ENCODE data around the gene UCHL1.
"Not testable (repeated sequence)": the region's sequence is repeated elsewhere in the genome, so short reads cannot be mapped to it uniquely, and the experiment has no call there.

Gene UCHL1

DNA sequence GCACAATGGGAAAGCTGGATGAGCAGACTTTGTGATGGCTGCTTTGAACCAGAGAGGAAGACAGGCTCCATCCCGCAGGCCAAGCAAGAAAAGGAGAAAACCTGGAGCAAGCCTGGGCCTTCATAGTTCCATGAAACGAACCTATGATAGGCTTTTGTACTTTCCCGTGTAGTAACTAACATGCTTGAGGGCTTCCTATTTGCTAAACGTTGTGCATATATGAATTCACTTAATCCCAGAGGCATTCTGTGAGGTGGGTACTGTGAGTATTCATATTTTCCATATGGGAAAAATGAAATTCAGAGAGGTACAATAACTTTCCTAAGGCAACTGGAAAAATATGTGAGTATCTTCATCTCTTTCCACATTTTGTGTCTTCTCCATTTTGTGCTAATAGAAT, 28.8 kb upstream of the UCHL1 start:
- in situ Hi-C loops (cut with HindIII; ENCODE audit: low pct_ligation_motif_present, low pct_unique_long_range_greater_than_20kb, low sequenced_read_pairs), result no loop called here
- no peak for DNase-seq

GRCh38 chr4:41232406-41232805, 24.3 kb upstream of the UCHL1 start:
- no peak for DNase-seq
- in situ Hi-C loops (cut with HindIII; ENCODE audit: low pct_ligation_motif_present, low pct_unique_long_range_greater_than_20kb, low sequenced_read_pairs), result no loop called here

GRCh38 chr4:41232856-41233255, 23.9 kb upstream of the UCHL1 start:
- in situ Hi-C loops (cut with HindIII; ENCODE audit: low pct_ligation_motif_present, low pct_unique_long_range_greater_than_20kb, low sequenced_read_pairs), result no loop called here
- DNase-seq, result no peak

- DNase-seq, result no peak
- in situ Hi-C loops (cut with HindIII; ENCODE audit: low pct_ligation_motif_present, low pct_unique_long_range_greater_than_20kb, low sequenced_read_pairs), result no loop called here
Observed at GRCh38 chr4:41236032-41236431, 20.7 kb upstream of the UCHL1 start.

- in situ Hi-C loops (cut with HindIII; ENCODE audit: low pct_ligation_motif_present, low pct_unique_long_range_greater_than_20kb, low sequenced_read_pairs), result no loop called here
- DNase-seq, result no peak
Observed at GRCh38 chr4:41236508-41236907, 20.2 kb upstream of the UCHL1 start.

- in situ Hi-C loops (cut with HindIII; ENCODE audit: low pct_ligation_motif_present, low pct_unique_long_range_greater_than_20kb, low sequenced_read_pairs), result no loop called here
- DNase-seq, result no peak
Observed at GRCh38 chr4:41241919-41242318, 14.8 kb upstream of the UCHL1 start.

DNA sequence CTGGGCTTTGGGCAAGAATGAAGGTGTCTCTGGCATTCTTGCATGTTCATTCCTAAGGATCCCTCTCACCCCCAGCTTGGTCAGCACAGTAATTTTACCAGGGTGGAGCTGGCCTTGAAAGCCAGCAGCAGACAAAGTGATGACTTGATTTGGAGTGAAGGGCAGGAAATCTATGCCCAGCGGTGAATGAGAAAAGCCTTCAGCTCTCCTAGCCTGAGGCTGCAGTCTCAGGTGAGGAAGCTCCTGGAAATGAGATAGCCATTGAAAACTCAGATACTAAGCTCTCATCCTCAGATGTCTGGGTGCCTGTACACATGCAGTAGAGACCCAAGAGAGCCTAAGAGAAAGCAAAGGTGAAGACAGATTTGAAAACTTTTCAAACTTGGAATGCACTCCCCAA, 10.7 kb upstream of the UCHL1 start:
- in situ Hi-C loops (cut with HindIII; ENCODE audit: low pct_ligation_motif_present, low pct_unique_long_range_greater_than_20kb, low sequenced_read_pairs), result no loop called here
- no peak for DNase-seq

- in situ Hi-C loops (cut with HindIII; ENCODE audit: low pct_ligation_motif_present, low pct_unique_long_range_greater_than_20kb, low sequenced_read_pairs), result no loop called here
- no peak for DNase-seq
Observed at GRCh38 chr4:41256131-41256739, 493 bp upstream of the UCHL1 start.

DNA sequence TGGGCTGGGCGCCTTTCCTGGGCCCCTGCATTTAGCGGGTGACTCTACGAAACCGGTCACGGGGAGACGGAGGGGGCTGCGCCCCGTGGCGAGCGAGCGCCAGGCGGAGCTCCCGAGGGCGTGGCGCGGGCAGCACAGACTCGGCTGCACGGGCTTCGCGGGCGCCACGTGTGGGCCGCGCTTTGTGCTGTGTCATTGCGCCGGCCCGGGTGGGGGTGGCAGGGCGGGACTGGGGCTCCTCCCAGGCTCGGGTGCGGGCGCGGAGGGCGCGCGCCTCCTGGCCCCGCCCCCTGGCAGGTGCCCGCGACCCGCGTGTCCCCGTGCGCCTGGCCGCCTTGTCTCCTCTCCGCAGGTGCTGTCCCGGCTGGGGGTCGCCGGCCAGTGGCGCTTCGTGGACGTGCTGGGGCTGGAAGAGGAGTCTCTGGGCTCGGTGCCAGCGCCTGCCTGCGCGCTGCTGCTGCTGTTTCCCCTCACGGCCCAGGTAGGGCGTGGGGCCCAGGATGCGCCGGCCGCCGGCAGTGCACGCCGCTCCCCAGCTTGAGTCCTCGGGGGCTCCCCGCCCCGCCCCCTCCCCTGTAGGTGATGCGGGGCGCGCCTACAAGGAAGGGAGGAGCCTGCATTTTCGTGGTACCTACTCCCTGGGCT, 651 bp downstream of the UCHL1 start:
- DNase-seq, result no peak
- in situ Hi-C loops (cut with HindIII; ENCODE audit: low pct_ligation_motif_present, low pct_unique_long_range_greater_than_20kb, low sequenced_read_pairs), result no loop called here

DNA sequence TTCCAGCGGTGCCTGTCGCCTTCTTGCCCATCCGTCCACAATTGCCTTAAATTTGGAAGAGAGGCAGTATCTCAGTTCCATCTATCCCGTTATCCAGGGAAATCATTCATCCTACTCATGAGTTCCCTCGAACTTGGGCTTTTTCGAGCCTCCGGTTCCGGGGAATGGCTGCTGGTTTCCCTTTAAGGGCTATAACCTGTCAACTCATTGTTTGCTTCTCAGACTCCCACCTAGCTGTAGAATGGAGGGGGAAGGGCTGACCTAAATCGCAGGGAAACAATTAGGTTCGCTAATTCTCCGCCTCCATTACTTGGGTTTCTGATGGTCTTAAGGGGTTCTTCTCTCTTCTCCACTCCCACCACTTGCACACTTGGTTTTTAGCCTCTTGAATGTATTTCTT, 1.2 kb downstream of the UCHL1 start:
- DNase-seq, result no peak
- in situ Hi-C loops (cut with HindIII; ENCODE audit: low pct_ligation_motif_present, low pct_unique_long_range_greater_than_20kb, low sequenced_read_pairs), result no loop called here

- DNase-seq, result peak; percentile 45
- in situ Hi-C loops (cut with HindIII; ENCODE audit: low pct_ligation_motif_present, low pct_unique_long_range_greater_than_20kb, low sequenced_read_pairs), result no loop called here
Observed at GRCh38 chr4:41258783-41259182, 2.1 kb downstream of the UCHL1 start.

DNA sequence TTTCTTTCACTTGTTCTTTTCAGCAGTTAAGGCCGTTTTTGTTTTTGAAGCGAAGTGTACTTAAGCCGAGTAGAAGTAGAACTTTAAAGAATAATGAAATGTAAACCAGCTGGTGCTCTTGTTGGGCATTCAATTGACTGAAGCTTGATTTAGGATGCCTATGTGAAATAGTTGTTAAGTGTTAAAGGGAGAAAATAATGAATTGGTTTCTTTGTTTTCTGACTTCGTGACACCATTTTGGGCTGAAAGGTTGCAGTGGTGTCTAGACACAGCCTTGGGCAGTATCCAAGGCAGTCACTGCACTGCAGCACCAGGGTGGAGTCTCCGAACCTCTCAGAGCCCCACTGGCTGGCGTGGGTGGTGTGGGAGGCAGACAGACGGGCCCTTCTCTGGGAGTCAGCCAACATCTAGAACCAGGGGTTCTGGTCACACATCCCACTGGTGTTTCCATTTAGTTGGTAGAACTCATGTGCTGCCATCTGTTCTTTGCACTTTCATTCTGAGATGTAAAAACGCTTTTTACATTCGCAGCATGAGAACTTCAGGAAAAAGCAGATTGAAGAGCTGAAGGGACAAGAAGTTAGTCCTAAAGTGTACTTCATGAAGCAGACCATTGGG, 3.5 kb downstream of the UCHL1 start:
- in situ Hi-C loops (cut with HindIII; ENCODE audit: low pct_ligation_motif_present, low pct_unique_long_range_greater_than_20kb, low sequenced_read_pairs), result no loop called here
- DNase-seq, result no peak

- DNase-seq, result no peak
- in situ Hi-C loops (cut with HindIII; ENCODE audit: low pct_ligation_motif_present, low pct_unique_long_range_greater_than_20kb, low sequenced_read_pairs), result no loop called here
Observed at GRCh38 chr4:41262198-41262597, 5.5 kb downstream of the UCHL1 start.

DNA sequence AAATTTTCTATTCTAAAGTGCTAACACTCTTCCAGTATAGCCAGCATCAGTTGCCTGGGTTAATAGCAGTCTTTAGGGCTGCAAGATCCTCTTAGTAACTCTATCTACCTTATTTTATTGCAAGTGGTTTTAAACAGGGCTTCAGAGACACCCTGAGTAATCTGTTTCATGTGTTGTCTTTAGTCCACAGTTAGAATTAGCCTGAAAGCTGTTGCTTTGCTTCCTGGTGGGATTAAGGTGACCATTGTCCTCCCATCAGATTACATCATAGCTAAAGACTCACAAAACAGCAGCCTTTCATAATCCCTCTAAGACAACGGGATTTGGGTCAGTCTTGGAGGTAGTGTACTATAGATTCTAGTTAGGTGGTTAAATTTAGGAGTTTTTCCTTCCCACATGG, 7.5 kb downstream of the UCHL1 start:
- in situ Hi-C loops (cut with HindIII; ENCODE audit: low pct_ligation_motif_present, low pct_unique_long_range_greater_than_20kb, low sequenced_read_pairs), result no loop called here
- no peak for DNase-seq

GRCh38 chr4:41267997-41268396, 11.3 kb downstream of the UCHL1 start:
- no peak for DNase-seq
- in situ Hi-C loops (cut with HindIII; ENCODE audit: low pct_ligation_motif_present, low pct_unique_long_range_greater_than_20kb, low sequenced_read_pairs), result no loop called here

DNA sequence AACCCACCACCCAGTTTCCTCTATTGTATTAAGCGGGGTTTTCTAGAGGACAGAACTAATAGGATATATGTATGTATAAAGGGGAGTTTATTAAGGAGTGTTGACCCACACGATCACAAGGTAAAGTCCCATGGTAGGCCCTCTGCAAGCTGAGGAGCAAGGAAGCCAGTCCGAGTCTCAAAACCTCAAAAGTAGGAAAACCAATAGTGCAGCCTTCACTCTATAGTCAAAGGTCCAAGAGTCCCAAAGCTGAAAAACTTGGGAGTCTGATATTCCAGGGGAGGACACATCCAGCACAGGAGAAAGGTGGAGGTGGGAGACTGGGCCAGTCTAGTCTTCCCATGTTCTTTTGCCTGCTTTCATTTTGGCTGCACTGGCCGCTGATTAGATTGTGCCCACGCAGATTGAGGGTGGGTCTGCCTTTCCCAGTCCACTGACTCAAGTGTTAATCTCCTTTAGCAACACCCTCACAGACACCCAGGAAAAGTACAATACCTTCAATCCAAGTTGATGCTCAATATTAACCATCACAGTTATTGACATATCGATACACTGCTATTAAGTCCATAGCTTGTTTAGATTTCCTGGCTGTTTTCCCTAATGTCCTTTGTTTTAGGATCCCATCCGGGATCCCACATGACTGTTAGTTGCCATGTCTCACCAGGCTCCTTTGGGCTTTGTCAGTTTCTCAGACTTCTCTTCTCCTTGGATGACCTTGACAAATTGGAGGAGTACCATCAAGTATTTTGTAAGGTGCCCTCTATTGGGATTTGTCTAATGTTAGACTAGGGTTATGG, 12.2 kb downstream of the UCHL1 start:
- in situ Hi-C loops (cut with HindIII; ENCODE audit: low pct_ligation_motif_present, low pct_unique_long_range_greater_than_20kb, low sequenced_read_pairs), result no loop called here
- DNase-seq, result no peak

DNA sequence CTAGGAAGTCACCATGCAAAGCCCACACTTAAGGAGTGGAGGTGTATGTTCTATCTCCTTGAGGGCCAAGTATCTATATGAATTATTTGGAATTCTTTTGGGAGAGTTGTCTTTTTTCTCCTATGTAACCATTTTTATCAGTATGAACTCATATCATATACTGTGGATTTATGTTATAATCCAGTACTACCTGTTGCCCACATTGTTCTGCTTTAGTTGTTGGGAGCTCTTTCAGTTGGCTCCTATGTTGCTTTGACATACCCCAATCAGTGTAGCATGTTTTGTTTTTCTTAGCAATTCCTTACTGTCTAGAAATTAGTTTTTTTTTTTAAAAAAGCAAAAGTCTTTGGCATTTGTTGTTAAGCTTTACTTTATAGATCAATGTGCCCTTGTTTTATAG, 13.0 kb downstream of the UCHL1 start:
- no peak for DNase-seq
- in situ Hi-C loops (cut with HindIII; ENCODE audit: low pct_ligation_motif_present, low pct_unique_long_range_greater_than_20kb, low sequenced_read_pairs), result no loop called here

- DNase-seq; in situ Hi-C loops (cut with HindIII; ENCODE audit: low pct_ligation_motif_present, low pct_unique_long_range_greater_than_20kb, low sequenced_read_pairs): not testable (repeated sequence)
Observed at GRCh38 chr4:41275931-41276330, 19.2 kb downstream of the UCHL1 start.

DNA sequence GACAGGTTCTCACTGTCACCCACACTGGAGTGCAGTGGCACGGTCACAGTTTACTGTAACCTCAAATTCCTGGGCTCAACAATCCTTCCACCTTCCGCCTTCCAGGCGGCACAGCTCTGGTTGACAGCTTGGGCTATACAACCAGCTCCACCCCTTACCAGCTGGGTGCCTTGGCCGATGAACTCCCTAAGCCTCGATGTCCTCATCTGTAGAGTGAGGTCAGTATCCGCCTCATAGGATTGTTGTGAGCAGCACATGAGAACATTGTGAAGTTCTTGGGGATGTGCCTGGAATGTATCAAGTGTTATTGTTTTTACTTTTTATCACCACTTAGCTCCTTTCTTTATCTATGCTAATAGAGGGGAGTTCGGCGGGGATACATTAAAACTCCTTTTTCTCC, 23.3 kb downstream of the UCHL1 start:
- in situ Hi-C loops (cut with HindIII; ENCODE audit: low pct_ligation_motif_present, low pct_unique_long_range_greater_than_20kb, low sequenced_read_pairs), result no loop called here
- no peak for DNase-seq

All from ACHN (cell line).